AG04449 (cell line): ENCODE measurements around the gene DCN.

Source experiments
- CTCF ChIA-PET: fragments of 350-600 bp; formaldehyde crosslinking; extraction: SDS; loops from one replicate; lab custom pipeline; 2021; ENCODE audit warnings: antibody characterized with exemption; lab: Yijun Ruan, JAX
- POLR2A ChIA-PET: fragments of 400-600, 350-600 bp; formaldehyde crosslinking; extraction: SDS; loops from one replicate; lab custom pipeline; 2020; ENCODE audit warnings: antibody characterized with exemption, inconsistent platforms; lab: Yijun Ruan, JAX
- DNase-seq: peaks from one replicate; pipeline ENCODE4 v3.0.0-alpha.2; 2010; ENCODE audit warnings: low read depth, low spot score
- H3K4me3 ChIP-seq: 2 replicates; pipeline ENCODE4 v1.5.1; 2011; ENCODE audit warnings: low read depth, mild to moderate bottlenecking, control low read depth, low read length
- CTCF ChIP-seq: IDR thresholded peaks from one replicate; pipeline ENCODE4 v1.5.1; 2011; ENCODE audit warnings: mild to moderate bottlenecking, moderate library complexity, low read length, control low read depth, inconsistent platforms; ENCODE audit not compliant: insufficient read depth; ENCODE audit errors: missing control alignments

Gene DCN

GRCh38 chr12:91171476-91171875 is 11.1 kb downstream of the DCN start:
- no peak for DNase-seq
- ChIA-PET CTCF (no interaction called here), POLR2A (no interaction called here)
- TF ChIP-seq CTCF: no peak
- no peak overlapping the region for H3K4me3 ChIP-seq

- DNase-seq: no peak
- CTCF ChIA-PET: no interaction called here
- TF ChIP-seq CTCF: no peak
- no peak overlapping the region for H3K4me3 ChIP-seq
- POLR2A ChIA-PET: no interaction called here
Measured at GRCh38 chr12:91163116-91163515, 19.5 kb downstream of the DCN start.

GRCh38 chr12:91161009-91161408 is 21.6 kb downstream of the DCN start:
- ChIA-PET POLR2A (no interaction called here), CTCF (interaction anchor here (0.7 to 1.8 kb wide), 7 partner anchors 11 to 198 kb away, joined by 3 to 9 read pairs (median 4); no protein-coding TSS in a partner anchor)
- H3K4me3 ChIP-seq: no peak overlapping the region
- no peak for DNase-seq
- TF ChIP-seq CTCF: no peak

GRCh38 chr12:91155990-91156389 is 26.6 kb downstream of the DCN start:
- ChIA-PET POLR2A (no interaction called here), CTCF (no interaction called here)
- no peak for TF ChIP-seq CTCF
- no peak overlapping the region for H3K4me3 ChIP-seq
- DNase-seq: no peak

GRCh38 chr12:91154131-91154530 is 28.5 kb downstream of the DCN start:
- TF ChIP-seq CTCF: no peak
- no peak for DNase-seq
- H3K4me3 ChIP-seq: no peak overlapping the region
- CTCF ChIA-PET: interaction anchor here (1.3 kb wide), 1 partner anchor 23 kb away, joined by 3 read pairs; no protein-coding TSS in a partner anchor
- POLR2A ChIA-PET: no interaction called here

GRCh38 chr12:91144053-91144452 is 38.6 kb downstream of the DCN start:
- no peak for DNase-seq
- no peak for TF ChIP-seq CTCF
- ChIA-PET CTCF (interaction anchor here (0.9 to 1.2 kb wide), 2 partner anchors 33 to 210 kb away, joined by 3 to 4 read pairs; no protein-coding TSS in a partner anchor), POLR2A (no interaction called here)
- H3K4me3 ChIP-seq: no peak overlapping the region
